SK-N-SH (cell line): ENCODE measurements around the gene ASB18. TPM values are rescaled to one million over a fixed set of nuclear protein-coding genes. Genes with fewer than 3 reads are reported as not detected.

Experiments used
- CTCF ChIA-PET: fragments of 300-600, 350-600 bp; formaldehyde crosslinking; extraction: SDS; loops from one replicate; lab custom pipeline; 2021; lab: Yijun Ruan, JAX
- POLR2A ChIA-PET: fragments of 350-600 bp; sonication (Branson Sonifier 250); formaldehyde crosslinking; extraction: SDS; loops from one replicate; lab custom pipeline; 2020; ENCODE audit warnings: antibody characterized with exemption, inconsistent platforms; lab: Yijun Ruan, JAX
- DNase-seq: peaks from one replicate; pipeline ENCODE4 v3.0.0; 2012
- H2AFZ ChIP-seq: fragments of 200-600 bp; sonication (generic); 2 replicates; pipeline ENCODE4 v1.8.1; 2016; ENCODE audit warnings: antibody characterized with exemption, mild to moderate bottlenecking, low read depth
- H3F3A ChIP-seq: fragments of 200-600 bp; sonication (generic); replicated peaks from 2 replicates; pipeline ENCODE3; 2016; ENCODE audit warnings: antibody characterized with exemption, mild to moderate bottlenecking; ENCODE audit not compliant: insufficient read depth
- H3K27ac ChIP-seq, 2 experiments: fragments of 200-500 bp in 1 of 2; fragments of 200-600 bp in 1 of 2; sonication (Bioruptor generic) in 1 of 2; sonication (generic), shearing (Covaris generic) in 1 of 2; 2 replicates each; pipeline versions ENCODE4 v1.5.1 to v1.6.1; 2014 to 2016; ENCODE audit warnings: low read depth in 2 of 2, inconsistent platforms in 1 of 2, low read length in 1 of 2, mild to moderate bottlenecking in 1 of 2, mixed read lengths in 1 of 2
- H3K27me3 ChIP-seq: fragments of 200-600 bp; sonication (generic), shearing (Covaris generic); 2 replicates; pipeline ENCODE4 v1.6.1; 2016; ENCODE audit warnings: mixed run types; ENCODE audit not compliant: insufficient read depth
- H3K36me3 ChIP-seq, 2 experiments: fragments of 200-500 bp in 1 of 2; fragments of 200-600 bp in 1 of 2; sonication (Bioruptor generic) in 1 of 2; sonication (generic) in 1 of 2; replicated peaks in 1 of 2; 2 replicates each; pipeline versions ENCODE3 to v1.5.1; 2014 to 2016; ENCODE audit warnings: low read length in 1 of 2, mild to moderate bottlenecking in 1 of 2; ENCODE audit not compliant: insufficient read depth in 2 of 2, control insufficient read depth in 1 of 2
- H3K4me1 ChIP-seq, 2 experiments: fragments of 200-500 bp in 1 of 2; fragments of 200-600 bp in 1 of 2; sonication (Bioruptor generic) in 1 of 2; sonication (generic), shearing (Covaris generic) in 1 of 2; 2 replicates each; pipeline versions ENCODE4 v1.5.1 to v1.6.1; 2014 to 2016; ENCODE audit warnings: low read depth in 1 of 2, low read length in 1 of 2, mixed run types in 1 of 2; ENCODE audit not compliant: insufficient read depth in 2 of 2, control insufficient read depth in 1 of 2
- H3K4me2 ChIP-seq: fragments of 200-600 bp; sonication (generic), shearing (Covaris generic); 2 replicates; pipeline ENCODE4 v1.6.1; 2017; ENCODE audit warnings: mixed run types
- H3K4me3 ChIP-seq, 2 experiments: fragments of 200-500 bp in 1 of 2; fragments of 200-600 bp in 1 of 2; sonication (Bioruptor generic) in 1 of 2; sonication (generic), shearing (Covaris generic) in 1 of 2; 2 replicates each; pipeline versions ENCODE4 v1.5.1 to v1.8.1; 2014 to 2016; ENCODE audit warnings: low read depth in 2 of 2, inconsistent platforms in 1 of 2, low read length in 1 of 2, mild to moderate bottlenecking in 1 of 2, mixed read lengths in 1 of 2, moderate library complexity in 1 of 2
- H3K79me2 ChIP-seq: fragments of 200-600 bp; sonication (generic); 2 replicates; pipeline ENCODE4 v1.8.1; 2017; ENCODE audit warnings: mild to moderate bottlenecking; ENCODE audit not compliant: insufficient read depth
- H3K9ac ChIP-seq: fragments of 200-600 bp; sonication (generic); 2 replicates; pipeline ENCODE4 v1.6.1; 2017; ENCODE audit warnings: mixed run types
- H3K9me2 ChIP-seq: fragments of 200-600 bp; sonication (generic); 2 replicates; pipeline ENCODE4 v1.6.1; 2017; ENCODE audit warnings: mixed run types
- H3K9me3 ChIP-seq: fragments of 200-600 bp; sonication (generic); 2 replicates; pipeline ENCODE4 v1.6.1; 2017; ENCODE audit warnings: mixed run types, mild to moderate bottlenecking, moderate library complexity
- H4K20me1 ChIP-seq: fragments of 200-600 bp; sonication (generic); 2 replicates; pipeline ENCODE4 v1.6.1; 2017; ENCODE audit warnings: mild to moderate bottlenecking, mixed run types; ENCODE audit not compliant: insufficient read depth
- CHD2 ChIP-seq: fragments of 150-350 bp; IDR thresholded peaks from 2 replicates; pipeline ENCODE4 v1.6.1; 2018; ENCODE audit warnings: low read length; ENCODE audit not compliant: partially characterized antibody
- EP300 ChIP-seq, 2 experiments: IDR thresholded peaks; 2 replicates each; pipeline versions ENCODE4 v1.4.0 to v1.6.1; 2012; ENCODE audit warnings: borderline replicate concordance in 1 of 2, low read depth in 1 of 2, low read length in 1 of 2
- FOSL2 ChIP-seq: IDR thresholded peaks from 2 replicates; pipeline ENCODE4 v1.4.0; 2012; ENCODE audit warnings: low read depth, mild to moderate bottlenecking, moderate library complexity, borderline replicate concordance
- FOXJ3 ChIP-seq: sonication (generic); formaldehyde crosslinking; IDR thresholded peaks from 2 replicates; pipeline ENCODE4 v1.5.1; 2020; ENCODE audit warnings: mild to moderate bottlenecking, missing genetic modification reagents
- FOXM1 ChIP-seq: IDR thresholded peaks from 2 replicates; pipeline ENCODE4 v1.4.0; 2012; ENCODE audit warnings: low read depth, mild to moderate bottlenecking
- GABPA ChIP-seq: IDR thresholded peaks from 2 replicates; pipeline ENCODE4 v1.4.0; 2012; ENCODE audit warnings: low read depth, mild to moderate bottlenecking
- JUND ChIP-seq: IDR thresholded peaks from 2 replicates; pipeline ENCODE4 v1.4.0; 2012
- MAX ChIP-seq: IDR thresholded peaks from 2 replicates; pipeline ENCODE4 v1.4.0; 2012; ENCODE audit warnings: low read depth
- MEF2A ChIP-seq: IDR thresholded peaks from 2 replicates; pipeline ENCODE4 v1.4.0; 2012; ENCODE audit warnings: low read depth, borderline replicate concordance
- MXI1 ChIP-seq: IDR thresholded peaks from 2 replicates; pipeline ENCODE4 v1.6.1; 2012; ENCODE audit warnings: mild to moderate bottlenecking, low read depth, low read length, improper control_type of control experiment
- PBX3 ChIP-seq: IDR thresholded peaks from 2 replicates; pipeline ENCODE4; 2012
- POLR2AphosphoS5 ChIP-seq: IDR thresholded peaks from 2 replicates; pipeline ENCODE4 v1.6.1; 2012; ENCODE audit warnings: low read depth, low read length
- RAD21 ChIP-seq: IDR thresholded peaks from 2 replicates; pipeline ENCODE4 v1.6.1; 2012; ENCODE audit warnings: mild to moderate bottlenecking, low read length
- REST ChIP-seq: IDR thresholded peaks from 2 replicates; pipeline ENCODE4 v1.6.1; 2012; ENCODE audit warnings: mild to moderate bottlenecking, low read depth, low read length, moderate library complexity
- RFX5 ChIP-seq: IDR thresholded peaks from 2 replicates; pipeline ENCODE4 v1.6.1; 2012; ENCODE audit warnings: mild to moderate bottlenecking, improper control_type of control experiment, low read length
- SMC3 ChIP-seq: IDR thresholded peaks from 2 replicates; pipeline ENCODE4 v1.6.1; 2012; ENCODE audit warnings: low read depth, low read length, improper control_type of control experiment
- TAF1 ChIP-seq: IDR thresholded peaks from 2 replicates; pipeline ENCODE4 v1.6.1; 2012; ENCODE audit warnings: low read depth, mild to moderate bottlenecking, low read length, moderate library complexity, borderline replicate concordance
- YY1 ChIP-seq: IDR thresholded peaks from 2 replicates; pipeline ENCODE4 v1.4.0; 2012; ENCODE audit warnings: low read depth, mild to moderate bottlenecking
- WGBS: methylation state at CpG from one replicate; pipeline ENCODE4 v1.1.6; 2017; ENCODE audit warnings: low lambda C conversion rate; 5-methylcytosine and 5-hydroxymethylcytosine counted together
- polyA plus RNA-seq, 3 experiments: library from polyadenylated mRNA; depleted of rRNA; stranded (reverse); fragments of >200 nt; gene quantifications; 2 replicates each; pipeline ENCODE4 v1.2.3, GENCODE V29; 2012

The ASB18 gene
- polyA plus RNA-seq, 1 of the 3 experiments (the other 2 are of a cell fraction) = not detected

- no peaks in the 10 kb centered on the region; the same call in 1 of the 2 replicates for H3K27me3 ChIP-seq
- no peak for TF ChIP-seq MEF2A
- TF ChIP-seq MXI1 = no peak
- no peak for TF ChIP-seq POLR2AphosphoS5
- no peak for TF ChIP-seq GABPA
- no peak for TF ChIP-seq EP300 (IDR thresholded peaks at IDR 0.05; ENCODE audit: borderline replicate concordance in 1 of 2, low read depth in 1 of 2, low read length in 1 of 2)
- no peak for TF ChIP-seq JUND
- no peak for TF ChIP-seq TAF1
- no peak for TF ChIP-seq SMC3
- TF ChIP-seq MAX = no peak
- TF ChIP-seq RAD21 = no peak
- TF ChIP-seq FOXJ3 (CRISPR knock-in tag) = no peak
- TF ChIP-seq PBX3 = no peak
- TF ChIP-seq FOSL2 = no peak
- no peaks in the 10 kb centered on the region for H3F3A ChIP-seq
- no peak overlapping the region for H3K4me3 ChIP-seq
- no peak overlapping the region for H3K27ac ChIP-seq
- no peak for DNase-seq
- ChIA-PET POLR2A (no interaction called here), CTCF (no interaction called here)
- WGBS = 24% methylated on average over 13 of the region's 13 CpGs
- no peaks in the 10 kb centered on the region for H3K9me3 ChIP-seq
- no peak overlapping the region for H3K4me2 ChIP-seq
- no peak overlapping the region for H2AFZ ChIP-seq
- no peaks in the 10 kb centered on the region for H3K4me1 ChIP-seq
- H3K36me3 ChIP-seq = no peaks in the 10 kb centered on the region
- no peaks in the 10 kb centered on the region for H3K79me2 ChIP-seq
- no peaks in the 10 kb centered on the region for H3K9me2 ChIP-seq
- H3K9ac ChIP-seq = no peak overlapping the region
- no peaks in the 10 kb centered on the region for H4K20me1 ChIP-seq
Measured at GRCh38 chr2:236250909-236251579, 13.2 kb downstream of the ASB18 start.

GRCh38 chr2:236250286-236250685 lies 13.9 kb downstream of the ASB18 start:
- POLR2A ChIA-PET = no interaction called here
- H3K9me2 ChIP-seq = no peaks in the 10 kb centered on the region
- no peaks in the 10 kb centered on the region; the same call in 1 of the 2 replicates for H3K27me3 ChIP-seq
- TF ChIP-seq MEF2A = no peak
- no peak for TF ChIP-seq RFX5
- TF ChIP-seq REST = no peak
- TF ChIP-seq FOXM1 = no peak
- TF ChIP-seq YY1 = no peak
- TF ChIP-seq RAD21 = no peak
- TF ChIP-seq CHD2 = no peak
- no peak for TF ChIP-seq POLR2AphosphoS5
- TF ChIP-seq FOSL2 = no peak
- no peak for TF ChIP-seq FOXJ3 (CRISPR knock-in tag)
- TF ChIP-seq, all 33 proteins: peak for 0
- Histone ChIP-seq H3K27ac (no peak overlapping the region), H3K4me2 (no peak overlapping the region), H3K4me1 (no peaks in the 10 kb centered on the region), H3K4me3 (no peak overlapping the region), H3K9me3 (no peaks in the 10 kb centered on the region), H2AFZ (no peak overlapping the region), H3K9ac (no peak overlapping the region), H3F3A (no peaks in the 10 kb centered on the region), H3K36me3 (no peaks in the 10 kb centered on the region), H4K20me1 (no peaks in the 10 kb centered on the region), H3K79me2 (no peaks in the 10 kb centered on the region)
- 47% methylated on average over 3 of the region's 3 CpGs for WGBS
- CTCF ChIA-PET = no interaction called here
- DNase-seq = no peak
